ENCODE data around the gene ABO. TPM values are rescaled to one million over a fixed set of nuclear protein-coding genes. Genes with fewer than 3 reads are reported as not detected.
"Not testable (repeated sequence)": the region's sequence is repeated elsewhere in the genome, so short reads cannot be mapped to it uniquely, and the experiment has no call there.

ABO gene
- total RNA-seq, 1 experiment from 2014 or later, result 2.8 TPM

DNA sequence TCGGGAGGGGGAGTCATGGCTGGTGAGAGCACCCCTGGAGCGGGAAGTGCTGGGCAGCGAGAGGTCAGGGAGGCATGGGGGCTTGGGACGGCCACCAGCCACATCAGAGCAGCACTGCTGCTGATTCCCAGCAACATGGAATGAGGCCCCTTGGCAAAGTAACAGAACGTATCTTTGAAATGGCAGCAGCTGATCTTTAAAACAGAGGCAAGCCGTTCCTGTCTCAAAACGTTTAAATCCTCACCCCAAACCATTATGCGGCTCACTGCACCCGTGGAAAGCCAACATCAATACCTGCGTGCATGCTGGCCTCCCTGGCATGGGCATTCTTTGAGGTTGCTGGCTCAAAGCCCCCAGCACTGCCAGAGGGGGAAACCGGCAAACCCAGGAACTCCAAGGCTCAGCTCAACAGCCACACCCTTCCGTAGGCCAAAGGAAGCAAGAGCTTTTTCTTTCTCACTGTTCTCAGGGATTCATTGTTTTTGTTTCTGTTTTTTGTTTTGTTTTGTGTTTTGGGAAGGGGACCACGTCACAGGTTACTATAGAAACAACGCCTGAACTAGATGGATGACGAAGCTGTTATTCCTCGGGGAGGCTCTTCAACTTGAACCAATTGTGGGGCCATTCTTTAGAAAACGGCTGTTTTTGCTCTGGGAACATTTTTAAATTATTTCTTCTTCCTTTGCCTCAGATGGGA lies 37.8 kb downstream of the ABO start:
- no peak for DNase-seq
- BruUV-seq (replicated peaks), result no TSS peak
- TF ChIP-seq, protein P1, sequence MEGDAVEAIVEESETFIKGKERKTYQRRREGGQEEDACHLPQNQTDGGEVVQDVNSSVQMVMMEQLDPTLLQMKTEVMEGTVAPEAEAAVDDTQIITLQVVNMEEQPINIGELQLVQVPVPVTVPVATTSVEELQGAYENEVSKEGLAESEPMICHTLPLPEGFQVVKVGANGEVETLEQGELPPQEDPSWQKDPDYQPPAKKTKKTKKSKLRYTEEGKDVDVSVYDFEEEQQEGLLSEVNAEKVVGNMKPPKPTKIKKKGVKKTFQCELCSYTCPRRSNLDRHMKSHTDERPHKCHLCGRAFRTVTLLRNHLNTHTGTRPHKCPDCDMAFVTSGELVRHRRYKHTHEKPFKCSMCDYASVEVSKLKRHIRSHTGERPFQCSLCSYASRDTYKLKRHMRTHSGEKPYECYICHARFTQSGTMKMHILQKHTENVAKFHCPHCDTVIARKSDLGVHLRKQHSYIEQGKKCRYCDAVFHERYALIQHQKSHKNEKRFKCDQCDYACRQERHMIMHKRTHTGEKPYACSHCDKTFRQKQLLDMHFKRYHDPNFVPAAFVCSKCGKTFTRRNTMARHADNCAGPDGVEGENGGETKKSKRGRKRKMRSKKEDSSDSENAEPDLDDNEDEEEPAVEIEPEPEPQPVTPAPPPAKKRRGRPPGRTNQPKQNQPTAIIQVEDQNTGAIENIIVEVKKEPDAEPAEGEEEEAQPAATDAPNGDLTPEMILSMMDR (IDR thresholded peaks at IDR 0.05; ENCODE audit: unreplicated experiment), result no peak
- Mint-ChIP-seq H3K27me3 (ENCODE audit: unreplicated experiment) (peaks cover 15% of the 10 kb centered on the region), H3K4me1 (ENCODE audit: low read depth, unreplicated experiment) (no peaks in the 10 kb centered on the region), H3K27ac (ENCODE audit: unreplicated experiment) (no peak overlapping the region), H3K4me3 (ENCODE audit: low read depth, unreplicated experiment) (no peak overlapping the region), H3K36me3 (ENCODE audit: insufficient read depth, unreplicated experiment) (peaks cover 7% of the 10 kb centered on the region), H3K9me3 (ENCODE audit: low read depth, unreplicated experiment) (no peaks in the 10 kb centered on the region)
- CTCF ChIA-PET, result no interaction called here
- intact Hi-C loops (cut with micrococcal nuclease; ENCODE audit: unreplicated experiment), result no loop called here

DNA sequence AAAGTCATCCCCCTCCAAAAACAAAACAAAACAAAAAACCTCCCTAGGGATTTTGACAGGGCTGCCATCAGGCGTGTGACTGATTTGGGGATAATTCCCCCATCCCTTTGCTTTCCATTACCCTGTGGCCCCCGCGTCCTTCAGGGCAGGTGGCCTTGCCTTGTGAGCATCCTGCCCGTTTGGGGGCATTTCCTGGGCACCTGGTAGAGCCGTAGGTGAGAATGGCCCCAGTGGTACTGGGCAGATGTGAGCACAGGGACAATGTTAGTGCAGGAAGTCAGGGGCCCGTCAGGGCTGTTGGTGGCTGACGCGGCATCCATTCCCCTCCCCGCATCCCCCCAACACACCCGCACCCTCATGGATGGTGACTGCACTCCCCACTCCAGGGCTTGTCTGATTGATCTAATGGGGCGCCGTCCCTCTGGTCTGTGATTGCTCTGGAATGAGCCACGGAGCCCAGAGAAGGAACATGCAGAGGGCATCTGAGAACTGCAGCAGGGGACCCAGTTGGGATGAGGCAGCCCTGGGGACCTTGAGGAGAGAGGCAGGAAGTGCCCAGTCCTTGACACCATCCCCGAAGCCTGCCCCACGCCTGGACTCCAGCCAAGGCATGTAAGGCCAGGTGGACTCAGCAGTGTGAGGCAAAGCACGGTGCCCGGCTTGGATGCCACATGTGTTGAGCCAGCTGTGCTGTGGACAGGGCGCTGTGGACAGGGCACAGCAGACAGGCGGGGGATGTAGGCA lies 38.5 kb downstream of the ABO start:
- intact Hi-C loops (cut with micrococcal nuclease; ENCODE audit: unreplicated experiment); CTCF ChIA-PET; H3K4me3 Mint-ChIP-seq (ENCODE audit: low read depth, unreplicated experiment): not testable (repeated sequence)

DNA sequence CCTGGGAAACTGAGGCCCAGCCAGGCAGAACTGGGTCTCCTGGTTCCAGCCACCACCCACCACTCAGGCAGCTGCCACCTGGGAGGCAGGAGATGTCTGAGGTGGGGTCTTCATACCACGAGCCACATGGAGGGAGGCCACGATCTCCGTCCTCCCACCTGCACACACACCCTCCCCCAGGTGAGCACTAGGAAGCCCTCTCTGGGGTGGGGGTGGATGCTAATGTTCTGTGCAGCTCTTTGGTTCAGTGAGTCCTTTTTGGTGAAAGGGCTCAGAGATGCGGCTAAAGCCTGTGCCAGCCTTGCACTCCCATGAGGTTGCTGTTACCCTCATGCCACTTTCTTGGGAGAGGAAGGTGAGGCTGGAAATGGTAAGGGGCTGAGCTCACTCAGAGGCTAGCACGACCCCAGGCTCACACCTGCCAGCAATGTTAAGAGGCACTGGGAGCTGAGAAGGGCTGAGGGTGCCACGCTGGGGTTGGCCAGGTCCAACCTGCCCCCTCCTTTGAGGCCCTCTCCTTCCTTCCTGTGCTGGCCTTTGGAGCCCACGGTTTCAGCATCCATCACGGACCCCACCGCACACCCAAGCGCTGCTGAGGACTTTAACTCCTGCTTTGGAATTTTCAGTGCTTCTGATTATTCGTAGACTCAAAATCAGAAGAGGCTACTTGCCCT lies 39.3 kb downstream of the ABO start:
- Mint-ChIP-seq H3K4me3 (ENCODE audit: low read depth, unreplicated experiment) (no peak overlapping the region), H3K36me3 (ENCODE audit: insufficient read depth, unreplicated experiment) (peaks cover 7% of the 10 kb centered on the region), H3K27me3 (ENCODE audit: unreplicated experiment) (peaks cover 30% of the 10 kb centered on the region), H3K4me1 (ENCODE audit: low read depth, unreplicated experiment) (no peaks in the 10 kb centered on the region), H3K27ac (ENCODE audit: unreplicated experiment) (no peak overlapping the region), H3K9me3 (ENCODE audit: low read depth, unreplicated experiment) (no peaks in the 10 kb centered on the region)
- intact Hi-C loops (cut with micrococcal nuclease; ENCODE audit: unreplicated experiment), result no loop called here
- no peak for DNase-seq
- TF ChIP-seq, protein P1 (IDR thresholded peaks at IDR 0.05; ENCODE audit: unreplicated experiment), result no peak
- BruUV-seq (replicated peaks), result no TSS peak
- CTCF ChIA-PET, result no interaction called here

More for the DNA sequence above, 38.5 kb downstream of the ABO start:
- not testable (repeated sequence) for DNase-seq; H3K27ac Mint-ChIP-seq (ENCODE audit: unreplicated experiment); BruUV-seq (replicated peaks); H3K4me1 Mint-ChIP-seq (ENCODE audit: low read depth, unreplicated experiment); H3K9me3 Mint-ChIP-seq (ENCODE audit: low read depth, unreplicated experiment); H3K36me3 Mint-ChIP-seq (ENCODE audit: insufficient read depth, unreplicated experiment)
- peaks cover 22% of the 10 kb centered on the region for H3K27me3 Mint-ChIP-seq (ENCODE audit: unreplicated experiment)

DNA sequence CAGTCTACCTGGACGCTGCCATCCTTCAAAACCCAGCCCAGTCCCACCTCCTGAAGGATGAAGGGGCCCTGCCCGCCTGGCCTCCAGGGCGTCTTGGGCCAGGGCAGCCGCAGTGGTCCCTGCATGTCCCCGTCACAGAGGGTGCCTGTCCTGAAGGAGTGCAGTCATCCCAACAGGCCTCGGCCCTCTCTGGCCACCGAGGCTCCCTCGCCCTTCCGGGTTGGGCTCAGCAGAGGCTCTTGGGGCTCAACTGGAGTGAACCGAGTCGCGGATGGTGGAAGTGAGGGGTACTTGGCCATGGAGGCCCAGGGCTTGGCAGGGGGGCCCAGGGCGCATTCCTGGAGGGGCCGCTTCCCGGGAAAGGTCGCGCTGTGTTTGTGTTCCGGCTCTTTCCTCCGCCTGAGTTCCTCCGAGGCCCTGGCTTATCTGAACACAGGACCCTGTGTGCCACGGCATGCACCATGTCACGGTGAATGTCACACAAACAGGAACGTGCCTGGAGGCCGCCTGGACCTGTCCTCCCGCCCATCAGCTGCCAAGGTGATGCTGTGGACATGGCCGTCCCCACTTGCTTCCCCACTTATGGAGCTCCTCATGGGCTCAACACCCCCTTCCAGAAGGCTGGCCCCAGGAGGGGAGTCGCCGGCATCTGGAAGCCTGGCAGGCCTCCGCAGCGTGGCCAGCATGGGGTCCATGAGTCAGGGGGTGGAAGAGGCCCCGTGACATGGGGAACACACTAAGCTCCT lies 40.3 kb downstream of the ABO start:
- H3K27me3 Mint-ChIP-seq (ENCODE audit: unreplicated experiment), result peaks cover 39% of the 10 kb centered on the region
- CTCF ChIA-PET, result no interaction called here

More for the DNA sequence above, 40.3 kb downstream of the ABO start:
- Mint-ChIP-seq H3K27ac (ENCODE audit: unreplicated experiment) (no peak overlapping the region), H3K36me3 (ENCODE audit: insufficient read depth, unreplicated experiment) (peaks cover 7% of the 10 kb centered on the region), H3K9me3 (ENCODE audit: low read depth, unreplicated experiment) (no peaks in the 10 kb centered on the region), H3K4me1 (ENCODE audit: low read depth, unreplicated experiment) (no peaks in the 10 kb centered on the region), H3K4me3 (ENCODE audit: low read depth, unreplicated experiment) (no peak overlapping the region)
- intact Hi-C loops (cut with micrococcal nuclease; ENCODE audit: unreplicated experiment), result no loop called here
- TF ChIP-seq, protein P1 (IDR thresholded peaks at IDR 0.05; ENCODE audit: unreplicated experiment), result no peak
- no TSS peak for BruUV-seq (replicated peaks)
- no peak for DNase-seq

Data from Calu3 (cell line).